NOMO-1 (cell line): ENCODE results near the gene OR4D1.
"Not testable (repeated sequence)": the region's sequence is repeated elsewhere in the genome, so short reads cannot be mapped to it uniquely, and the experiment has no call there.

ENCODE experiments used
- DNase-seq, 2 experiments: peaks; one replicate each; lab custom pipeline; 2025; ENCODE audit not compliant: unreplicated experiment in 2 of 2; lab: John Stamatoyannopoulos, UW

Gene OR4D1

DNA sequence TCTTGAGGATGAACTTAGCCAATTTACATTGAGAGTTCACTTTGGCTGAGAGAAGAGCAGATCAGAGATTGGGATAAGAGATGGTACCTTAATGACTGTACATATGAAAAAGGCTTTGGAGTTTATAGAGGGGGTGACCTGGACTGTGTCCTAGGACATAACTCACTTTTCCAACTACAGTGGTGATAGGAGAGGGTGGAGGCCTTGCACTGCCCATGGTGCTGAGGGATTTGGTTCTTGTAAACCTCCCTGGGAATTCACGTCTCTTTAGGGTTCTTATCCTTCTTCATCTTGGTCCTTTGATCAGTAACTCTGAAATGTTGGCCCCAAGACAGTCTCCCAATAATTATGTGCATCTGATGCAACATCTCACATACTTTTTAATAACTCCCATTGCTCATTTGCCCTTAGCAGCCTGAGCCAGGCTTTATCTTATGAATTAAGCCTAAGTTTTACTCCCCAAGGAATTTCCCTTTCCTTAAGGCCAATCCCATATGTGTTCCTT is at the start of gene OR4D1:
Gene OR4D1, plus strand, starts transcription at position 455 of the 505 bp plus-strand sequence. CDS start 6,770 bp downstream, outside the sequence.
- DNase-seq: no peak

DNA sequence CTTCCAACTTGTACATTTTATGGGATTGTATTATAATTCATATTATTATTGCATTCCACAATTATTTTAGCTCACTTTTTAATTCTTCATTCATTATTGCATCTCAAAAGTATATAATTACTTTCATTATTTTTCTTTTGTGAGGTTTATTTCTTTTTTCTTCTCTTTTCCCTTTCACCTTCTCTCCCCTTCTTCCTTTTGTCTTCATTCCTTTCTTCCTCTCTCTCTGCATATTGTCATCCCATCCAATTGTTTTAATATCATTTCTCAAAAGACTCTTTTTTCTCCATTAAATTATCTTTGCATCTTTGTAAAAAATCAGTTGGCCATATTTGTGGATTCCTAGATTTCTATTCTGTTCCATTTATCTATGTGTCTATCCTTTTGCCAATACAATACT is 47.7 kb upstream of the OR4D1 start:
- DNase-seq: no peak

DNA sequence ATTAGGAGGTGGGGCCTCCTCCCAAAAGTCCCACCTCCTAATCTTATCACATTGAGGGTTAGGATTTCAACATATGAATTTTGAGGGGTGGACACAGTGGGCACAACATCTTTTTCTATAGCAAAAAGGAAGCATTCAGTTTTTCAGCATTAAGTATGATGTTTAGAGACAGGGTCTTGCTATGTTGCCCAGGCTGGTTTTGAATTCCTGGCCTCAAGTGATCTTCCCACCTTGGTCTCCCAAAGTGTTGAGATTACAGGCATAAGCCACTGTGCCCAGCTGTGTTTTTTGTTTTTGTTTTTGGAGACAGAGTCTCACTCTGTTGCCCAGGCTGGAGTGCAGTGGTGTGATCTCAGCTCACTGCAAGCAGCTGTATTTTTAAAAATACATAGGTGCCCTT is 46.3 kb upstream of the OR4D1 start:
- not testable (repeated sequence) for DNase-seq

DNA sequence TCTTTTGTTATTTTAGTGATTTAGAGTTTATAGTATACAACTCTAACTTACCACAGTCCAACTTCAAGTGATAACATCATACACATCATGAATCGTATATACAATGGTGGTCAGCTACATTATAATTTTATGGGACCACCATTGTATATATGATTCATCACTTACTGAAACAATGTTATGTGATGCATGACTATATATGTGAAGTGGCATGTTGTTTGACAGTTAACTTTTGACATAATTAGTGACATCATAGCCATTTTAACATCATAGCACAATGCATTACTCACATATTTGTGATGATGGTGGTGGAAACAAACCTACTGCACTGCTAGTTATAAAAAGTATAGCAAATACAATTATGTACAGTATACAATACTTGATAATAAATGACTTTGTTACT is 43.1 kb upstream of the OR4D1 start:
- DNase-seq: no peak

DNA sequence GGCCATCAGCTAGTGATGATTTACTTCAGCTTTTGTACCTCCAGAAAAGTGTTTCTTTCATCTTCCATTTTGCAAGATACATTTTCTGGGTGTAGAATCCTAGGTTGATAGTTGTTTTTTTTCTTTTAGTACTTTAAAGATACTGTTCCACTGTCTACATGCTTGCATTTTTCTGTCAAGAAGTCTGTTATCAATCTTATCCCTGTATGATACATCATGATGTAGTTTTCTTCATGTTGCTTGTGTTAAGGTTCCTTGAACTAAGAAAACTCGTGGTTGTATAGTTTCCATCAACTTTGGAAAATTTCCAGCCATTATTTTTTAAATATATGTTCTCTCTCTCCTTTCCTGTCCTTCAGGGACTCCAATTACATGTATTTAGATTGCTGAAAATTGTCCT is 40.9 kb upstream of the OR4D1 start:
- no peak for DNase-seq

DNA sequence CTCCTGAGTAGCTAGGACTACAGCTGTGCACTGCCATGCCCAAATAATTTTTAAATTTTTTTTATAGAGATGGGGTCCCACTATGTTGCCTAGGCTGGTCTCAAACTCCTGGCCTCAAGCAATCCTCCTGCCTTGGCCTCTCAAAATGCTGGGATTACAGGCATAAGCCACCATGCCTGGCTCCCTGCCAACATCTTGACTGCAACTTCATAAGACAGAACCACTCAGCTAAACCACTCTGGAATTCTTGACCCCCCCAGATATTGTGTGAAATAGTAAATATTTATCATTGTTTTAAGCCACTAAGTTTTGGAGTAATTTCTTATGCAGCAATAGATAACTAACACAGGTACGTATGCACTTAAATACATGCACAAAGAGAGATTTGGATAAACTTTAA is 39.0 kb upstream of the OR4D1 start:
- no peak for DNase-seq

DNA sequence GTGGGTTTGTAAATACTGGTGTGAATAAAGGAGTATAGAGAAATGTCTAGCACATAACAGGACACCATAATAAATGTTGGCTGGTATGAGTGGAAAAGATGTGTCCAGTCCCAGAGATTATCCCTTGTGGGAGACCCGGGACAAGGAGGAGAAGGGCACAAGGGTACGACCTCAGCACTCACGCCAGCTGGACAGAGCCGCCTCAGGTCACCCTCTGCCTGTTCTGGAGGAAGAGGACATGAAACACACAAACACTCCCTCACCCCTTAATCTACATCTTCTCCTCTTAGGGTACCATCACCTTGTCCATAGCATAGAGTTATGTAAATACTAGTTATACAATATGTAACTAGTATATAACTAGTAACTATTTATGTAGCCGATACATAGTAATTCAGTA is 38.2 kb upstream of the OR4D1 start:
- DNase-seq: no peak

DNA sequence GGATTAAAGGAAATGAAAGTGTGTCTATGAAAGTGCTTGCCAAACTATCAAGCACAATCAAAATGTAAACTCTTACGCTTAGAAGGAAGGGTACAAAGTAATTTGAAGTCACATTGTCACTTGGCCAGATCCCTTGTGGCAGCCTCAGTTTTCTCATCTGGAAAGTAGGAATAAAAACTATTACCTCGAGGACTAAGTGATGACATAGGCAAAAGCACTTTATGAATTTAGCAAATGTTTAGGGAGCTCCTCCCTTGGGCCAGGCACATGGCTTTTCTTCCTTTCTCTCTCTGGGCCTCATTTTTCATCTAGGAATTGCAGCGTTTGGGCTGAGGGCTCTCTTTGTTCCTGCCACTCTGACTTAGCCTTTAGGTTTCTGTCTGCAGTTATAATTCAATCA is 36.5 kb upstream of the OR4D1 start:
- DNase-seq: no peak

DNA sequence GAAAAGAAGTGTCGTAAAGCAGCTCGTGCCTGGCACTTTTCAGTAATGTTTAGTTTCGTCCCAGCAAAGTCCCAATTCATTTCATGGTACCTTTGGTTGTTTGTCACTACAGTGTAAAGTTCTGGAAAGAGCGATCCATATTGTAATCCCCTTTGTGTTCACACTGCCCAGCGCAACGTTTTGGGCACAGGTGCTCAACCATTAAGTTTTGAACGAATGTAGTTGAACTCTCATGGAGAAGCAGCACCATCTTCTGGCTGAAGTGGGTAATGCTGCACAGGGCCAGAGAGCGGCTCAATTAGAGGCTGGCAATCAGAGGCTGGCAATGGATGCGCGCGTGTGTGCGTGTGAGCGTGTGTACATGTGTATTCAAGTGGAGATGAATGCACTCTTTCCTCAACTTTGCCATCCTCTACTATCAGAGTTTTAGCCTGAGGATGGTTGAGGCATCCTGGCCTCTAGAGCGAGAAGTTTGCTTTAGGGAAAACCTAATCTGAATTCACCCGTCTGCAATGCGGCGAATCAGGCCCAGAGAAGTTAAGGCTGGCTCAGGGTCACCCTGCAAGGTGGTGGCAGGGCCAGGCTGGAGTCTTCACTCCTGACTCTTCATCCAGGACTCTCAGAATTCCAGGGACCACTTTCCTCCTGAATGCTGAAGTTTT is 35.1 kb upstream of the OR4D1 start:
- DNase-seq: peak; percentile 36 to 54

DNA sequence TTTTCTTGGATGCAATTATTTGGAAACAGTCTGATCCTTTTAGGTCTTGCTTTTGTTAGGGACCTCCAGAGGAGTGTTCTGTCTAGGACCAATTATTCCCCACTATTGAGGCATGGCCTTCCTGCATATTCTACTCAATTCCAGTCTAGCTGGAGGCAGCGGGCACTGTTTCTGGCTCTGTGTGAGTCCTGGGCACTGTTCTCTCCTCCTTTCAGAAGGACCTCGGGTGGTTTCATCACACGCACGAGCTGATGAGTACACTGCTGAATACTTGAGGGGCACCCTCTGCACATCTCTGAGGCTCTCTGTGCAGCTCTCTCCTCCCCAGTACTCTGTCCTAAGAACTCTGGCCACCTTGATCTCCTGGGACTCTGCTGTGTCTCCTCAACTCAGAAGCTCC is 34.2 kb upstream of the OR4D1 start:
- no peak for DNase-seq

DNA sequence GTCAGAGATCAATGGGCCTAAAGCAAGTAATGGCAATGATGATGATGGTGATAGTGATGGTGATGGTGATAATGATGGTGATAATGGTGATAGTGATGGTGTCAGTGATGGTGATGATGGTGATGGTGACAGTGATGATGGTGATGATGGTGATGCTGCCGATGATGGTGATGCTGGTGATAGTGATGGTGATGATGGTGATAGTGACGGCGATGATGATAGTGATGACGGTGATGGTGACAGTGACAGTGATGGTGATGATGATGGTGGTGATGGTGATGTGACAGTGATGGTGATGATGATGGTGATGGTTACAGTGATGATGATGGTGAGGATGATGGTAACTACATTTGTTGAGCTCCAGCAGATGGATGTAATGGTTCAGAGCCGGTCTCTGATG is 30.8 kb upstream of the OR4D1 start:
- no peak for DNase-seq

DNA sequence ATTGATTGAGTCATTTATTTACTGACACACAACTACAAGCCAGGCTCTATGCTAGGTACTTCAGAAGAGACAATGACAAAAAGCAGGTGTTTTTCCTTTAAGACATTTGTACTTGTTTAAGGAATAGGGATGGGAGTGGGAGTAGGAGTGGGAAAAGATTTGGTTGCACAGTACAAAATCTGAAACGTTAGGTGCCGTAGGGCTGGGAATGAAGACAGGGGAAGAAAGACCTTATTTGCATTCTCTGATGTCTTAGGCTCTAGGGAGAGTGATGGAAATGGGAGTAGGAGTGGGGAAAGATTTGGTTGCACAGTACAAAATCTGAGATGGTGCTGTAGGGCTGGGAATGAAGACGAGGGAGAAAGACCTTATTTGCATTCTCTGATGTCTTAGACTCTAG is 28.7 kb upstream of the OR4D1 start:
- no peak for DNase-seq

DNA sequence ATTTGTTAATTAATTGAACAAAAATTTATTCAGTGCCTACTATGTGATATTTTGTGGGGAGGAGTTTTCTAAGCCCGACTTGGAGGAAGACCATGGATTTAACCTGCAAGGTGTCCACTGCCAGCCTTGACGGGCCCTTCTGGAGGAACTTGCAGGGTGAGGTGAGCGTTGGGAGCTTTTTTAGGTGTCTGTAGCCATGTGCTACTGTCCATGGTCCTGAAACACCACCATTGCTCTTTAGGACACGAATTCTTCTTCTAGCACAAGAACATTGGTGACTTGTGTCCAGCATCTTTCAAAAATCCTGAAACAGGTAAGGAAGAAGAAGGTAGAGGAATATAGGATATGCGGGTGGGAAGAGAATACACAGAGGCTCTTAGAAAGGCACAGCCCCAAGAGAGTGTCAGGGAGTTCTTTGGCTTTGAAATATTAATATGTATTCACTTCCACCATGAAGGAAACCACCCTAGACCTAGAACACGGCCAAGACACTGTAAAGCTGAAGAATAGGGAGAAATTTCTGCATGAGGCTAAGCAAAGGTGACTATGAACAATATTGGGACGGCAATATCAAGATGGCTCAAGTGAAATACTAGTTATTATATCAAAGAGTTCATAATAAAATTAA is 27.9 kb upstream of the OR4D1 start:
- peak in 1 of 2 experiments; percentile 43 for DNase-seq

DNA sequence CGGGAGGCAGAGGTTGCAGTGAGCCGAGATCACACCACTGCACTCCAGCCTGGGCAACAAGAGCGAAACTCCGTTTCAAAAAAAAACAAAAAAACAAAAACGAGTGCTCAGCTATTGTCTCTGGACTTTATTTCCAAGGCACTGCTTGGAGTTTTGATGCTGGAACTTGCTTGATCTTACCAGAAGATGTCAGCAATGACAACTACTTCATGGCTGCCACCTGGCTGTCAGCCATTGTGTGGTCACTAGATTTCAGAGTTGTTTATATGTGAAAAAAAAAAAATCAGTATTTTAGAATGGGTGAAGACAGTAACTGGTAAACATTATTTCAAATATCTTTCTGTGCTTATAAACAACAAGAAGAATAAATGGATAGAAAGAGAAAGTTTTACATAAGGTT is 26.3 kb upstream of the OR4D1 start:
- DNase-seq: peak in 1 of 2 experiments; percentile 29

DNA sequence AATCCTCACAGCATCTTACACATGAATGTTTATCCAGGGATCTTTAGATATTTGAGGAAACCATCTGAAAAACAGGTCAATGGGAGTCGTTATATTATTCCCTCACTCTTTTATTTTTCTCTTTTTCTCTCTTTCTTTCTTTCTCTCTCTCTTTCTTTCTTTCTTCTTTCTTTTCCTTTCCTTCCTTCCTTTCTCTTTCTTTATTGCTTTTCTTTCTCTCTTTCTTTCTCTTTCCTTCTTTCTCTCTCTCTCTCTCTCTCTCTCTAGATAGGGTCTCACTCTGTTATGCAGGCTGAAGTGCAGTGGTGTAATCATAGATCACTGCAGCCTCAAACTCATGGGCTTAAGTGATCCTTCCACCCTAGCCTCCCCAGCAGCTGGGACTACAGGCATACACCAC is 20.3 kb upstream of the OR4D1 start:
- DNase-seq: no peak

DNA sequence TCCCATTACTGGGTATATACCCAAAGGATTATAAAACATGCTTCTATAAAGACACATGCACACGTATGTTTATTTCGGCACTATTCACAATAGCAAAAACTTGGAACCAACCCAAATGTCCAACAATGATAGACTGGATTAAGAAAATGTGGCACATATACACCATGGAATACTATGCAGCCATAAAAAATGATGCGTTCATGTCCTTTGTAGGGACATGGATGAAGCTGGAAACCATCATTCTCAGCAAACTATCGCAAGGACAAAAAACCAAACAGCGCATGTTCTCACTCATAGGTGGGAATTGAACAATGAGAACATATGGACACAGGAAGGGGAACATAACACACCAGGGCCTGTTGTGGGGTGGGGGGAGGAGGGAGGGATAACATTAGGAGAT is 15.5 kb upstream of the OR4D1 start:
- DNase-seq: not testable (repeated sequence)

DNA sequence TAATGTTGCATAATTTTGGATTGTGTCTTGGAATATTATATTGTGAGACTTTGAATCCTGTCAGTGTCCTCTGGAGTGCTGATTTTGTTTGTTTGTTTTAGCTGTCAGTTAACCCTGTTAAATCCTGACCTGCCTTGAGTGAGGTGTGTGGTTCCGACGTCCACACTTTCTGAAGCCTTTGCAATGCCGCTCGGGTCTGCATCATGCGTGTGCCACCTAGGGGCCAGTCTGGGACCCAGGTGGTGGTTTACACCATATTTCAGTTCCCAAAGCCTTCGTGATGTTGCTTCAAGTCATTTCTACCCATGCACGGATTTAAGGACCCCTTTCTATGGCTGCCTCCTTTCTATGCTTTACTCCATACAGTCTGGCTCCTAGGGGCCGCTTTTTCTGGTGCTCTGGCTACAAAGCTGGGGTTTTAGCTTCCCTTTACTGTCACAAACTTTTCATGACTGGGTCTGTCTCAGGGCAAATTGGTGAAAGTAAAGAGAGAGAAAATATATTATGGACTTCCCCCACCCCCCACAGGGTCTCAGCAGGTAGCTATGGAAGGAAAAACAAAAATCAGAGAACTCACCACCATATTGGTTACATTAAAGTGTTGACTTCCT is 11.4 kb upstream of the OR4D1 start:
- peak in 1 of 2 experiments; percentile 14 for DNase-seq

DNA sequence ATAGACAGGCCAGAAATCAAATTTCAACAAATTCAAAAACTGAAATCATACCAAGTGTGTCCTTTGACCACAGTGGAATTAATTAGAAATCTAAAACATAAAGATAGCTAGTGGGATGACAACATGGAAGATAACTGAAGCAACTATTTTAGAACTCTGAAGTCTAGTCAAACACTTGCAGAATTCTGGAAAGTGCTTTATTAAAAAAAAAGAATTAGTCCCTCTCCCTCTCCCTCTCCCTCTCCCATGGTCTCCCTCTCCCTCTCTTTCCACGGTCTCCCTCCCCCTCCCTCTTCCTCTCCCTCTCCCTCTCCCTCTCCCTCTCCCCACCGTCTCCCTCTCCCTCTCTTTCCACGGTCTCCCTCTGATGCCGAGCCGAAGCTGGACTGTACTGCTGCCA is 6.7 kb upstream of the OR4D1 start:
- no peak for DNase-seq

DNA sequence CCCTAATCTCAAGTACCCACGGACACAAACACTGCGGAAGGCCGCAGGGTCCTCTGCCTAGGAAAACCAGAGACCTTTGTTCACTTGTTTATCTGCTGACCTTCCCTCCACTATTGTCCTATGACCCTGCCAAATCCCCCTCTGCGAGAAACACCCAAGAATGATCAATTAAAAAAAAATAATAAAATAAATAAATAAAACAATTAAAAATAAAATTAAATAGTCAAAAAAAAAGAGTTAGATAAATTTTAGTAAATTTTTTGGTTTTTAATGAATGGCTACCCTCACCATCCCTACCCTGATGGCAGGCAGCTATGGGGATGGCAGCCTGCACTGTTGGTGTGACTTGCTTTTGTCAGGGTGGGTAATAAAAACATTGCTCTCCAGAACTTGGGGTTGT is 4.8 kb upstream of the OR4D1 start:
- not testable (repeated sequence) for DNase-seq

DNA sequence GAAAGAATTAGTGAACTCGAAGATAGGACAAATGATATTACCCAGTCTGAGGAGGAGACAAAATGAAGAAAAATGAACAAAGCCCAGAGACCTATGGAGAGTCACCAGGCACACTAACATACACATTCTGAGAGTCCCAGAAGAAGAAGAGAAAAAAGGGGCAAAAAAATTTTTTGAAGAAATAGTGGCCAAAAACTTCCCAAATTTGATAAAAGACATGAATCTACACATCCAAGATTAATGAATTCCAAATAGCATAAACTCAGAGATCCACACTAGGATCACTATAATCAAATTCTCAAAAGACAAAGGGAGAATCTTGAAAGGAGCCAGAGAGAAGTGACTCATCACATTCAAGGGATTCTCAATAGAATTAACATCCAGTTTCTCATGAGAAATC is 3.4 kb upstream of the OR4D1 start:
- no peak for DNase-seq

DNA sequence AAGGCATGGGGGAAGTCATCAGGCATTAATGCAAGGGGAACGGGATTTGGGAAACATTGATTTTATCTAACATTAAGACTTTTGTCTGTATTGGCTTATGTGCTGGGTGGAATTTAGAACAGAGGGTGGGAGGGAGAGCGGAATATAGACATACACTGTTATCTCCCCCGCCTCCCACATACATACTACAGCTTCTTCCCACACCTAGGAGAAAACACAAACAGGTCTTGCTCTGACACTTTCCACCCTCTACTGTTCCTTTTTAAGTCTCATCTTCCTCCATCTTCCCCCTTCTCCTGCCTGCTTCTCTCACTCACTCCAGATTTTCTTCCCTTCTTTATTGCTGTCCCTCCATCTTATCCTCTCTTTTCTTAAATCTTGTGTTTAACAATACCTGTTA is 425 bp downstream of the OR4D1 start:
- DNase-seq: no peak

DNA sequence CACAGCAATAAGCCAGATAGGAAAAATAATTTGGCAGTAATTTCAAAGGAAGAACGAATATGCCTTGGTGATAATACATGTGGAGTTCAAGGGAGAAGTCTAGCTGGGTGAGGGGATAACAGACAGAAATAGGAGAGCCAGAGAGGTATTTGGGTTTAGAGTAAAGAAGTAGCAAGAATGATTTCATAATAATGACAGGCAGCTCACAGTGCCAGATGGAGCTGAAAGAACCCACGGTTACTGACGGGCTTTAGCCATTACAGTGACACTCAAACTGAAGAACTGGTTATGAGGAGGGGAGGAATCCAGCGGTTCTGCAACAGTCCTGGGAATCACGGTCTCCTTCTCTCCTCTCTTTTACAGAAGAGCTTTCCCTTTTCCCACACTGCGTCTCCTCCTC is 2.2 kb downstream of the OR4D1 start:
- DNase-seq: no peak
